GM12864 (cell line): ENCODE data around the gene SANBR.
"Not testable (repeated sequence)": the region's sequence is repeated elsewhere in the genome, so short reads cannot be mapped to it uniquely, and the experiment has no call there.

Experiments used
- DNase-seq: peaks from one replicate; pipeline ENCODE4 v3.0.0-alpha.2; 2011; ENCODE audit warnings: low read depth
- H3K4me3 ChIP-seq: 2 replicates; pipeline ENCODE4 v1.5.1; 2011; ENCODE audit warnings: mild to moderate bottlenecking, low read depth, low read length, control low read depth
- CTCF ChIP-seq: IDR thresholded peaks from 2 replicates; pipeline ENCODE4 v1.5.1; 2011; ENCODE audit warnings: low read depth, mild to moderate bottlenecking, moderate library complexity, low read length, control low read depth, inconsistent platforms; ENCODE audit errors: missing control alignments

Gene SANBR

DNA sequence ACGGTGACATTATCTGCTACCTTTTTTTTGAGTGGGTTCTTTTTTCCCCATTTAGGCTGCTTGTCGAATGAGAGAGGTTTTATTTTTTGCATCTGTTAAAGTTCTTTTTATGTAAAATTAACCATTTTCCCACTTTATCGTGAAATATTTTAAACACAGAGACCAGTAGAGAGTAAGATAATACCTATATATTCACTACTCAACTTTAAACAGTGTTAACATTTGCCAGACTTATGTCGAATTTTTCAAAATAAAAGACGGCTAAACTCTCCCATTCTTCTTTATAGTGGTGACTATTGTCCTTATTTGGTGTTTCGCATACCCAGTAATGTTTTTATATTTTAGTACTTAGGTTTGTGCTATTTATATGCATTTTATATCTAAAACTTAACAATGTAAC lies 46.9 kb upstream of the SANBR start:
- no peak for TF ChIP-seq CTCF
- H3K4me3 ChIP-seq, result peak overlapping the region; percentile 68

DNA sequence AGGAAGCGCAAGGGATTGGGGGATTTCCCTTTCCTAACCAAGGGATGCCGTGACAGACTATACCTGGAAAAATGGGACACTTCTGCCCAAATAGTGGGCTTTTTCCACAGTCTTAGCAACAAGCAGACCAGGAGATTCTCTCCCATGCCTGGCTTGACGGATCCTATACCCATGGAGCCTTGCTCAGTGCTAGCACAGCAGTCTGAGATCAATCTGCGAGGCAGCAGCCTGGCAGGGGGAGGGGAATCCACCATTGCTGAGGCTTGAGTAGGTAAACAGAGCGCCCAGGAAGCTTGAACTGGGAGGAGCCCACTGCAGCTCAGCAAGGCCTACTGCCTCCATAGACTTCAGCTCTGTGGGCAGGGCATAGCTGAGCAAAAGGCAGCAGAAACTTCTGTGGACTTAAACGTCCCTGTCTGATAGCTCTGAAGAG lies 44.4 kb upstream of the SANBR start:
- no peak for DNase-seq
- no peak overlapping the region for H3K4me3 ChIP-seq
- no peak for TF ChIP-seq CTCF

More for the DNA sequence above, 46.9 kb upstream of the SANBR start:
- no peak for DNase-seq

- no peak for TF ChIP-seq CTCF
- H3K4me3 ChIP-seq, result no peak overlapping the region
- no peak for DNase-seq
These were observed 42.0 kb upstream of the SANBR start for GRCh38 chr2:61023670-61024069.

GRCh38 chr2:61029533-61029932 lies 36.1 kb upstream of the SANBR start:
- no peak for TF ChIP-seq CTCF
- no peak for DNase-seq
- no peak overlapping the region for H3K4me3 ChIP-seq

- H3K4me3 ChIP-seq, DNase-seq: not testable (repeated sequence)
These were observed 31.1 kb upstream of the SANBR start for GRCh38 chr2:61034592-61034991.

GRCh38 chr2:61036643-61037042 lies 29.0 kb upstream of the SANBR start:
- H3K4me3 ChIP-seq, DNase-seq: not testable (repeated sequence)

DNA sequence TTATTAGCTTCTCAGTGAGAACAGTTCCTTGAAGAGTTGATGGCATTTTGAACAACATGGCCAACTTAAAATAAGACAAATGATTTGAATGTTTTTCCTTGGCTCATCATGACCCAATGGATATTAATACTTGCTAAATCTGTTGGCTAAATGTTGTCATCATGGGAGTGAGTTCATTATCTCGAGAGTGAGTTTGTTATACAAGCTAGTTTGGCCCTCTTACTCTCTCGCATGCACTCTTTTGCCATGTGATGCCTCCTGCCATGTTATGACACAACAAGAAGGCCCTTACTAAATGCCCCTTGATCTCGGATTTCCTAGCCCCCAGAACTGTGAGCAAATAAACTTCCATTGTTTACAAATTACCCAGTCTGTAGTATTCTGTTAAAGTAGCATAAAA lies 22.9 kb upstream of the SANBR start:
- TF ChIP-seq CTCF, result no peak
- DNase-seq, result no peak
- no peak overlapping the region for H3K4me3 ChIP-seq

GRCh38 chr2:61044636-61045035 lies 21.0 kb upstream of the SANBR start:
- no peak overlapping the region for H3K4me3 ChIP-seq
- DNase-seq, result peak; percentile 24
- no peak for TF ChIP-seq CTCF
